ENCODE data around the gene SLC24A3.

- TF ChIP-seq CTCF (IDR thresholded peaks at IDR 0.05): no peak
- no peak for TF ChIP-seq ZFX (IDR thresholded peaks at IDR 0.05; ENCODE audit: borderline replicate concordance)
Observed at GRCh38 chr20:19692100-19692499, 479.7 kb downstream of the SLC24A3 start.
